GM18867 (cell line): ENCODE results near the gene DGKB.

Source experiments
- ATAC-seq: cut with Tn5 transposase; IDR thresholded peaks from one replicate; pipeline ENCODE4 v1.9.1; 2021; ENCODE audit warnings: mild to moderate bottlenecking, moderate library complexity; ENCODE audit not compliant: unreplicated experiment

The DGKB gene

GRCh38 chr7:14861456-14861855 is 41.1 kb downstream of the DGKB start:
- no peak for ATAC-seq

GRCh38 chr7:14859267-14859666 is 43.3 kb downstream of the DGKB start:
- no peak for ATAC-seq

GRCh38 chr7:14858866-14859265 is 43.7 kb downstream of the DGKB start:
- ATAC-seq, result no peak

GRCh38 chr7:14858410-14858809 is 44.1 kb downstream of the DGKB start:
- no peak for ATAC-seq

- no peak for ATAC-seq
These were observed 47.3 kb downstream of the DGKB start for GRCh38 chr7:14855033-14855794.

- ATAC-seq, result no peak
These were observed 48.1 kb downstream of the DGKB start for GRCh38 chr7:14854471-14854870.

GRCh38 chr7:14851610-14852009 is 50.9 kb downstream of the DGKB start:
- ATAC-seq, result no peak

GRCh38 chr7:14850039-14850438 is 52.5 kb downstream of the DGKB start:
- peak; percentile 52 for ATAC-seq

GRCh38 chr7:14846405-14846804 is 56.1 kb downstream of the DGKB start:
- ATAC-seq, result no peak

GRCh38 chr7:14843755-14844154 is 58.8 kb downstream of the DGKB start:
- ATAC-seq, result no peak

- no peak for ATAC-seq
These were observed 60.0 kb downstream of the DGKB start for GRCh38 chr7:14842523-14842922.

GRCh38 chr7:14841869-14842268 is 60.7 kb downstream of the DGKB start:
- no peak for ATAC-seq

GRCh38 chr7:14841086-14841485 is 61.5 kb downstream of the DGKB start:
- no peak for ATAC-seq

GRCh38 chr7:14839307-14839706 is 63.2 kb downstream of the DGKB start:
- no peak for ATAC-seq

GRCh38 chr7:14837216-14837615 is 65.3 kb downstream of the DGKB start:
- no peak for ATAC-seq

GRCh38 chr7:14836571-14837189 is 65.9 kb downstream of the DGKB start:
- no peak for ATAC-seq

GRCh38 chr7:14836006-14836405 is 66.5 kb downstream of the DGKB start:
- no peak for ATAC-seq

GRCh38 chr7:14835384-14835783 is 67.2 kb downstream of the DGKB start:
- ATAC-seq, result no peak

GRCh38 chr7:14834883-14835282 is 67.7 kb downstream of the DGKB start:
- no peak for ATAC-seq

GRCh38 chr7:14834456-14834855 is 68.1 kb downstream of the DGKB start:
- peak; percentile 66 for ATAC-seq

GRCh38 chr7:14833707-14834106 is 68.8 kb downstream of the DGKB start:
- ATAC-seq, result no peak

- ATAC-seq, result no peak
These were observed 74.5 kb downstream of the DGKB start for GRCh38 chr7:14828053-14828452.

GRCh38 chr7:14826426-14826825 is 76.1 kb downstream of the DGKB start:
- ATAC-seq, result no peak
